HepG2 (cell line): ENCODE data around the gene PDCL3. TPM values are rescaled to one million over a fixed set of nuclear protein-coding genes. Genes with fewer than 3 reads are reported as not detected.
A peak's percentile ranks its signal among the peaks of the same experiment; 100 is the strongest.

Experiments
- ATAC-seq: fragments of 200-7000 bp; cut with Tn5 transposase; 3 replicates; pipeline ENCODE4 v1.9.1; 2020; ENCODE audit warnings: mild to moderate bottlenecking, moderate library complexity
- BruUV-seq: library from RNA; stranded (reverse); fragments of 400-500 nt; replicated peaks from 2 replicates; lab custom pipeline; 2021; lab: Mats Ljungman, UMichigan
- CTCF ChIA-PET: fragments of 300-600 bp; formaldehyde crosslinking; extraction: SDS; loops from one replicate; lab custom pipeline; 2021; ENCODE audit warnings: low total read pairs, inconsistent platforms, low intra/inter-chr PET ratio; lab: Yijun Ruan, JAX
- POLR2A ChIA-PET: fragments of 350-600 bp; sonication (Branson Sonifier 250); formaldehyde crosslinking; loops from one replicate; lab custom pipeline; 2020; ENCODE audit warnings: antibody characterized with exemption, inconsistent platforms; lab: Yijun Ruan, JAX
- DNase-seq: peaks from one replicate; pipeline ENCODE4 v3.0.0-alpha.2; 2015; ENCODE audit warnings: low spot score
- FAIRE-seq: peaks from 3 replicates; lab custom pipeline; 2011; peaks lifted over from hg19 to GRCh38; lab: Jason Lieb, UNC
- H2AFZ ChIP-seq: one replicate; pipeline ENCODE4 v1.6.1; 2011; ENCODE audit warnings: low read length, inconsistent platforms
- H3K27ac ChIP-seq: fragments of 300-600 bp; 3 replicates; pipeline ENCODE4 v1.8.0; 2011; ENCODE audit warnings: mixed run types, mild to moderate bottlenecking, mixed read lengths, low read length, inconsistent platforms; ENCODE audit not compliant: insufficient read depth; ENCODE audit errors: extremely low read length
- H3K27me3 ChIP-seq, 2 experiments: fragments of 200-600 bp in 1 of 2; 2 replicates in 1 of 2; 3 replicates in 1 of 2; pipeline versions ENCODE4 v1.6.0 to v1.8.0; 2011; ENCODE audit warnings: low read length in 2 of 2, mild to moderate bottlenecking in 2 of 2, moderate library complexity in 2 of 2, inconsistent platforms in 1 of 2; ENCODE audit not compliant: insufficient read depth in 2 of 2, control insufficient read depth in 1 of 2
- H3K36me3 ChIP-seq, 2 experiments: fragments of 200-600 bp in 1 of 2; replicated peaks in 1 of 2; 2 replicates in 1 of 2; 3 replicates in 1 of 2; pipeline versions ENCODE4 v1.5.1 to v1.8.0; 2011; ENCODE audit warnings: low read length in 2 of 2, inconsistent platforms in 1 of 2; ENCODE audit not compliant: insufficient read depth in 2 of 2, control insufficient read depth in 1 of 2
- H3K4me1 ChIP-seq: 2 replicates; pipeline ENCODE4 v1.5.1; 2012; ENCODE audit warnings: low read length, inconsistent platforms; ENCODE audit not compliant: insufficient read depth
- H3K4me2 ChIP-seq: 2 replicates; pipeline ENCODE4 v1.6.0; 2011; ENCODE audit warnings: low read depth, low read length, inconsistent platforms
- H3K4me3 ChIP-seq, 3 experiments: fragments of 200-600 bp in 1 of 3; sonication (generic), shearing (Covaris generic) in 1 of 3; replicated peaks in 1 of 3; 2 replicates each; pipeline ENCODE4 v1.5.1; 2011 to 2016; ENCODE audit warnings: low read length in 3 of 3, inconsistent platforms in 2 of 3, low read depth in 2 of 3, mild to moderate bottlenecking in 2 of 3, control low read depth in 1 of 3, mixed read lengths in 1 of 3; ENCODE audit not compliant: insufficient read depth in 1 of 3
- H3K79me2 ChIP-seq: one replicate; pipeline ENCODE4 v1.6.1; 2011; ENCODE audit warnings: low read length, inconsistent platforms; ENCODE audit not compliant: insufficient read depth
- H3K9ac ChIP-seq: 2 replicates; pipeline ENCODE4 v1.6.0; 2011; ENCODE audit warnings: mild to moderate bottlenecking, low read depth, low read length, inconsistent platforms; ENCODE audit not compliant: insufficient read depth
- H3K9me3 ChIP-seq: 2 replicates; pipeline ENCODE4 v1.5.1; 2012; ENCODE audit warnings: mild to moderate bottlenecking, low read length
- H4K20me1 ChIP-seq: 2 replicates; pipeline ENCODE4 v1.6.0; 2011; ENCODE audit warnings: inconsistent platforms, mild to moderate bottlenecking, low read length, moderate library complexity; ENCODE audit not compliant: insufficient read depth
- SIX1 ChIP-seq: sonication (generic); formaldehyde crosslinking; IDR thresholded peaks from 2 replicates; pipeline ENCODE4 v1.4.0; 2020; ENCODE audit warnings: missing genetic modification reagents, borderline replicate concordance
- SOX13 ChIP-seq, 3 experiments: fragments of 450-650 bp in 1 of 3; sonication (generic) in 1 of 3; formaldehyde crosslinking in 1 of 3; IDR thresholded peaks in 2 of 3; conservative IDR thresholded peaks in 1 of 3; 2 replicates each; pipeline versions ENCODE4 v1.5.0 to v1.6.1; 2016 to 2020; ENCODE audit warnings: antibody characterized with exemption in 1 of 3, mild to moderate bottlenecking in 1 of 3, missing compliant biosample characterization in 1 of 3, missing genetic modification reagents in 1 of 3, moderate library complexity in 1 of 3
- SOX5 ChIP-seq: IDR thresholded peaks from 2 replicates; pipeline ENCODE4 v1.6.1; 2016; ENCODE audit warnings: borderline replicate concordance
- WGBS: methylation state at CpG from one replicate; pipeline ENCODE4 v1.1.6; 2017; ENCODE audit warnings: low lambda C conversion rate; 5-methylcytosine and 5-hydroxymethylcytosine counted together
- in situ Hi-C: cut with HindIII; loops from 2 replicates; pipeline ENCODE4 v1.10.0; 2017; ENCODE audit warnings: low pct_unique_long_range_greater_than_20kb; ENCODE audit not compliant: extremely low pct_ligation_motif_present
- intact Hi-C: fragments of 100-400 bp; cut with micrococcal nuclease; formaldehyde crosslinking; loops from one replicate; pipeline ENCODE4 v1.10.0; 2022; ENCODE audit not compliant: unreplicated experiment
- polyA plus RNA-seq, 8 experiments: library from polyadenylated mRNA; depleted of rRNA in 3 of 8; stranded (reverse) in 7 of 8; unstranded in 1 of 8; fragments of >200 nt; fragmentation: Illumina TruSeq in 4 of 8; extraction: Trizol in 4 of 8; gene quantifications; 2 replicates each; pipeline versions ENCODE4 v1.2.1 to v1.2.3, GENCODE V29; 2011 to 2016; ENCODE audit warnings: low read depth in 4 of 8, missing spikeins in 1 of 8, mixed read lengths in 1 of 8; ENCODE audit not compliant: insufficient read depth in 1 of 8
- total RNA-seq, 5 experiments: library from RNA; depleted of rRNA; stranded (reverse); fragments of >200 nt; fragmentation: Illumina TruSeq; extraction: Trizol; gene quantifications; 2 replicates each; pipeline ENCODE4 v1.2.3, GENCODE V29; 2016; ENCODE audit warnings: low read depth in 1 of 5
- TF ChIP-seq, protein P1 (sequence below): sonication (generic); formaldehyde crosslinking; conservative IDR thresholded peaks from 2 replicates; pipeline ENCODE4 v1.5.0; 2020; ENCODE audit warnings: missing genetic modification reagents
- TF ChIP-seq, protein P2 (sequence below): sonication (generic); formaldehyde crosslinking; IDR thresholded peaks from 2 replicates; pipeline ENCODE4 v1.4.0; 2020; ENCODE audit warnings: missing genetic modification reagents, borderline replicate concordance

Gene PDCL3
- total and polyA plus RNA-seq, 2 of the 13 experiments (the other 11 are each of a cell fraction or from before 2014, with no cell fraction given) = 14.4 to 24.4 TPM

DNA sequence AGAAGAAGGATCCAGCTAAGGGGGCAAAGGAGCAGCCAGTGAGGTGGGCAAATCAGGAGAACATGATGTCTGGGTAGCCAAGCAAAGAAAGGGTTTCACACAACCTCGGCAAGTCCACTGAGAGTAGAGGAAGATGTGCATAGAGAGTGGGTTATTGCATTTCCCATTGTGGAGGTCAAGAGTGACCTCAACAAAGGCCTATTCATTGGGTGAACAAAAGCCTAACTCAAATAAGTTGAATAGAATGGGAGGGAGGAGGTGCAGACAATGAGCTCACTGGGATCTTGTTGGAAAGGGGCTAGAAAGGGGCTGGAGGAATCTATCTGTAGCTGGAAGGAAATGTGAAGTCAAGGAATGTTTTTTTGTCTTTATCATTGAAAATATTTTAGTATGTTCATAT, 14.0 kb upstream of the PDCL3 start:
- peaks cover 0 to 8% of the 10 kb centered on the region in 2 experiments; a peak in 1 of 5 replicates for H3K27me3 ChIP-seq
- H2AFZ ChIP-seq = no peak overlapping the region
- ATAC-seq = no peak
- intact Hi-C loops = no loop called here
- H3K79me2 ChIP-seq = no peaks in the 10 kb centered on the region
- H3K36me3 ChIP-seq = no peaks in the 10 kb centered on the region
- no peaks in the 10 kb centered on the region for H3K4me1 ChIP-seq
- H3K4me2 ChIP-seq = no peak overlapping the region
- CTCF ChIA-PET = no interaction called here
- H3K27ac ChIP-seq = no peak overlapping the region
- no TSS peak for BruUV-seq
- H3K9me3 ChIP-seq = no peaks in the 10 kb centered on the region
- peak; percentile 57; the same call in 1 of the 2 replicates for TF ChIP-seq SOX5 (CRISPR knock-in tag)
- TF ChIP-seq SIX1 (CRISPR knock-in tag) = no peak
- TF ChIP-seq, protein P1, sequence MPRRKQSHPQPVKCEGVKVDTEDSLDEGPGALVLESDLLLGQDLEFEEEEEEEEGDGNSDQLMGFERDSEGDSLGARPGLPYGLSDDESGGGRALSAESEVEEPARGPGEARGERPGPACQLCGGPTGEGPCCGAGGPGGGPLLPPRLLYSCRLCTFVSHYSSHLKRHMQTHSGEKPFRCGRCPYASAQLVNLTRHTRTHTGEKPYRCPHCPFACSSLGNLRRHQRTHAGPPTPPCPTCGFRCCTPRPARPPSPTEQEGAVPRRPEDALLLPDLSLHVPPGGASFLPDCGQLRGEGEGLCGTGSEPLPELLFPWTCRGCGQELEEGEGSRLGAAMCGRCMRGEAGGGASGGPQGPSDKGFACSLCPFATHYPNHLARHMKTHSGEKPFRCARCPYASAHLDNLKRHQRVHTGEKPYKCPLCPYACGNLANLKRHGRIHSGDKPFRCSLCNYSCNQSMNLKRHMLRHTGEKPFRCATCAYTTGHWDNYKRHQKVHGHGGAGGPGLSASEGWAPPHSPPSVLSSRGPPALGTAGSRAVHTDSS (CRISPR knock-in tag) = no peak
- TF ChIP-seq, protein P2, sequence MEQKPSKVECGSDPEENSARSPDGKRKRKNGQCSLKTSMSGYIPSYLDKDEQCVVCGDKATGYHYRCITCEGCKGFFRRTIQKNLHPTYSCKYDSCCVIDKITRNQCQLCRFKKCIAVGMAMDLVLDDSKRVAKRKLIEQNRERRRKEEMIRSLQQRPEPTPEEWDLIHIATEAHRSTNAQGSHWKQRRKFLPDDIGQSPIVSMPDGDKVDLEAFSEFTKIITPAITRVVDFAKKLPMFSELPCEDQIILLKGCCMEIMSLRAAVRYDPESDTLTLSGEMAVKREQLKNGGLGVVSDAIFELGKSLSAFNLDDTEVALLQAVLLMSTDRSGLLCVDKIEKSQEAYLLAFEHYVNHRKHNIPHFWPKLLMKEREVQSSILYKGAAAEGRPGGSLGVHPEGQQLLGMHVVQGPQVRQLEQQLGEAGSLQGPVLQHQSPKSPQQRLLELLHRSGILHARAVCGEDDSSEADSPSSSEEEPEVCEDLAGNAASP (CRISPR knock-in tag) = no peak
- no peak for TF ChIP-seq SOX13 (IDR thresholded peaks at IDR 0.05)
- peak in 1 of 2 experiments; percentile 89; a peak in 2 of 4 replicates for TF ChIP-seq SOX13 (CRISPR knock-in tag; conservative IDR thresholded peaks at IDR 0.05 in 1 of 2, IDR thresholded peaks at IDR 0.05 in 1 of 2)
- TF ChIP-seq, all 625 proteins: peak for 2
- Histone ChIP-seq H3K4me3 (no peak overlapping the region), H3K9ac (no peak overlapping the region), H4K20me1 (no peaks in the 10 kb centered on the region)
- FAIRE-seq = no peak
- in situ Hi-C loops = no loop called here
- WGBS = 6% methylated on average over 1 of the region's 1 CpG
- no peak for DNase-seq
- POLR2A ChIA-PET = interaction anchor here (1.1 kb wide), 1 partner anchor 14 kb away, joined by 4 read pairs; the partner anchor contains the start of gene PDCL3
